HG03135 (cell line): Measurements from ENCODE around the gene MIER1.

Source experiments
- ATAC-seq: cut with Tn5 transposase; IDR thresholded peaks from one replicate; pipeline ENCODE4 v1.9.1; 2021; ENCODE audit warnings: mild to moderate bottlenecking, moderate library complexity; ENCODE audit not compliant: unreplicated experiment

MIER1 gene

DNA sequence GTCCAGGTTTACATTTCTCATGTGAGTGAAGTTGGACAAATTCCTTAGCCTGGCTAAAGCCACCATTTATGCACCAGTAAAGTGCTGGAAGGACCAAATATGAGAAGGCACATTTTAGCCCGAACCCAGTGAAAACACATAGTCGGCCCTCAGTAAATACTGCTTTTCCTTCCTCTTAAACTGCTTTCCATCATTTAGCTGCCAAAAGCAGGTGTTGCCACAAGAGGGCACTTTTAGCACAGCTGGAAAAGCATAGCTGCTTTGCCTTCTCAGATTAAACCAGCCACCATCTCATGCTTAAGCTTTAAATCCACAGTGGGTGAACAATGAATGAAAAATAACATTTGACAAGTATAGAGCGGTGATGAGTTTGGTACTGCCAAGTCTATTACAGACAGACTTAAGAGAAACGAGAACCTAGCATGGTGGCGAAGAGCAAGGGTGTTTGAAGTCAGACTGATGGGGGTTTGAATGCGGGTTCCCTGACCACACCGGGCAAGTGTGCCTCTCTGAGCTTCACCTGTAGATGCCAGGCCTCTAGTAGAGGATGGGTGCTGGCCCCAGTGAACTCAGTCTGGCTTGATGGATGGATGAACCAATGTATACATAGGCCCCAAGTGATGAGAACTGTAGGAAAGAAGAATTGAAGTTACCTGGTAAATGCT, 71.4 kb downstream of the MIER1 start:
- ATAC-seq: peak; percentile 78

DNA sequence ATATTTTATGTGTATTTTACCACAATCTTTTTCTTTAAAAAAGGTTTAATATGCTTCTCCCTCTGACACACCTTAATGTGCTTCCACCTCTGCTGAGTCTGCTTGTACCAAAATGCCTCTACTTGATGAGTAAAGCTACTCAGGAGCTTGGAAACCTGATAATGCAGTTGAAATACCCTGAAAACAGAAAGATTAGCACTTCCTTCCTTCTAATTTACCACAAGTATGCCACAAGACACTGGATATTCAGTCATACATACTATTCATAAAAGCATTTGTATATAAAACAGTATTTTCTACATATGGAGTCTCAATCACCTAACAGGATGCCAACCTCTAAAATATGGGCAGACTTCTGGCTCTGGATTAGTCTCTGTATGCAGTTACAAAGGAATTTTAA, 74.2 kb downstream of the MIER1 start:
- ATAC-seq: no peak

DNA sequence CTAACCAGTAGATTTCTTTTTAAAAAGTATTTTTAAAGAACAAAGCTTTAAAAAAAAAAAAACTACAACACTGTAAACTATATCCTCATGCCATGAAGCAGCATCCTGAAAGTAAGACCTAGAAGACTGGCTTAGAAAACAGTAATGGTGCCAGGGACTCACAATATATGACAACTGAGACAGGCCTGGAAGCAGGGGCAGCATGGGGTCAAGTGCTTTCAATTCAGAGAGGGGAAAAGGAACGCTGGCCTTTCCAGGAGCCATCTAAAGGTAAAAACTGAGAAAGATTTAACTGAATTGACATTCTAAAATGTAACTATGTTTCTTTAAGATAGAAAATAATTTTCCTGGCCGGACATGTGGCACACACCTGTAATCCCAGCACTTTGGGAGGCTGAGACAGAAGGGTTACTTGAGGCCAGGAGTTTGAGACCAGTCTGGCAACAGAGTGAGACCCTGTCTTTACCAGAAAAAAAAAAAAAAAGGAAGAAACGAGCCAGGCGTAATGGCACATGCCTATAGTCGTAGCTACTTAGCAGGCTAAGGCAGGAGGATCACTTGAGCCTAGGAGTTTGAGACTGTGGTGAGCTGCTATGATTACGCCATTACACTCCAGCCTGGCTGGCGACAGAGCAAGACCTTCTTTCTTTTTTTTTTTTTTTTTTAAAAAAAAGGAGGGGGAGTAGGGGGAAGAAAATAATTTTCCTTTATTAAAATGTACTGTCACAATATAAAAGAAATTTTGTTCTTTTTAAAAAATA, 75.0 kb downstream of the MIER1 start:
- ATAC-seq: no peak

DNA sequence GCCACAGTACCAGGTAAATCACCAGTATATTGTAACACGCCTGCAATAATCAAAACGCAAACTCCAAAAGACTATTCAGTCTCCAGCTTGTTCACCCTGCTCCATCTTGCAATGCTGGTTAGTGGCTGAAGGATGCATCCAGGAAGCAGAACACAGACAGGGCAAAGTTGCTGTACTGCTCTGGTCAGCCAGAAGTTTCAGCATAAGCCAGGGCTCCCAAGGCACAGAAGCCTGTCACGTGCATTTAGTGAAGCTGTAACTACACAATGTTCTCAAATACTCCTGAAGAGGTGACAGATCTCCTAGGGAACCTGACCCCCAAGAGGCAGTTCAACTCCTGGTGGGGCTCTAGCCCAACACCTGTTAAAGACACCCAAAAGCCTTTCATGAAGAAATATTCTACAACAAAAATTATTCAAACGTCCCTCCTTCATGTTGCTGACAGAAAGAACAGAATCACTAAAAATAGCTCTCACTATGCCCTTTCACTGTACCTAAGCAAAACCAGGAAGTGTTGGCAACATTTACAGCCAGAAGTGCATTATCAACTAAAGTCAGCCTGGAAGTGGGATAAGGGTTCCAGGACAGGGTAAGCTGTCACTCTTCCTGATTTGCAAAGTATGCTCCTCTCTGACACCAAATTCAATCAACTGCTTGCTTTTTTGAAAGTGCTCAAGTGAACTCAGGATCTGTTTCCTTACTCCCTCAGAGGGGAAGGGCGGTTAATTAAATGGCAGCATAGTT, 77.1 kb downstream of the MIER1 start:
- ATAC-seq: no peak

DNA sequence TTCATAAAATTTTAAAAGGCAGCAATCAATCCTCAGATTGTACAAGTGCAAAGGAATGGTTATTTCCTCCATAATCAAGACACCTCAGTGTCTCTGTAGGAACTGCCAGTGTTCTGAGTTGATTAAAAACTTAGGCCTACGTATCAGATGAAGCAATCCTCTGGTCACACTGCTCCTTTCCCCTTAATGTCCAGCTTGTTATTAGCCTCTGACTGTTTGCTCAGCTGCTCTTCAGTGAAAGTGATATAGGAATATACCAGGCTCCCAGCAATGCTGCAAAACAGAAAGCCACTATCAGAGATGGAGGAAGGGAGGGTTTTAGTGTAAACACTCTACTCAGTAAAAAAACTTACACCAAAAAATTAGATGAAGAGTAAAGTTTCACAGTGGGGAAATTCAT, 79.4 kb downstream of the MIER1 start:
- no peak for ATAC-seq

DNA sequence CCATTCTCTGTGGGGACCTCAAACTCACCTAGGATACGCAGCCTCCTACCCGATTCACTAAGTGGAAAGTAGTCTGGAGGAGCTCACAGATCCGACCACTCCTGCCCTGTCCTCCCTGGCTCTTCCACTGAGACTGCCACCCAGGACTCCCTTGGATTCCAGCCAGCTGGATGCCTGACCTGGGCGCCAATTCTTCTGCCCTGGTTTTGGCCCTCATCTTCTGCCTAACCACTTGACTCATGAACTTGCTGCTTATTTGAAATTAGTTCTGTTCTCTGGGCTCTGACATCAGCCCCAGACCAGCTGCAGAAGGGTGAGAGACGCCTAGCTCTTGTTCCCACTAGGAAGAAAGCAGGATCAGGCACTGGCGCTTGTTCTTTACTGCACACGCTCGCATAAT, 80.3 kb downstream of the MIER1 start:
- no peak for ATAC-seq

DNA sequence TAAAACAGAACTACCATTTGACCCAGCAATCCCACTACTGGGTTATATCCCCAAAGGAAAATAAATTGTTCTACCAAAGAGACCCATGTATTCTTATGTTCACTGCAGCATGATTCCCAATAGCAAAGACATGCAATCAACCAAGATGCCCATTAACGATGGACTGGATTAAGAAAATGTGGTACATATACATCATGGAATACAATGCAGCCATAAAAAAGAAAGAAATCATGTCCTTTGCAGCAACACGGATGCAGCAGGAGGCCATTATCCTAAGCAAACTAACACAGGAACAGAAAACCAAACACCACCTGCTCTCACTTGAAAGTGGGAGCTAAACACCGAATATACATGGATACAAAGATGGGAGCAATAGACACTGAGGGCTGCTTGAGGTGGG, 85.0 kb downstream of the MIER1 start:
- no peak for ATAC-seq

DNA sequence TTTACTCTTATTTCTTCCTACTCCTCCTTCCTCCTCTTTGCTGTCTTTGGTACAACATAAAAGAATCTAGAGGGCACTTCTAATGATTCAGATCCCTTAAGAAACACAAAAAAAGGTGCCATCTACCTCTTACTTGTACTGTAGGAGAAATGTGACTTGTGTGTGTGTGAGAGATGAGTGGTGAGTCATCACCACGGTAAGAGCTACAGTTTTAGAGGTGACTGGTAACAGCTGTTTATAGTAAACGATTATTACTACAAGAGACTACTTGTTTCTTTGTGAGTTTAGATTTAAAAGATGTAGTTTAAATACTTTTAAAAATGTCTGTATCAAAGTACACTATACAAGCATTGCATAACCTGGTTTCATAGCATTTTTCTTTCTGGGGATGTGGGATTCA, 88.8 kb downstream of the MIER1 start:
- ATAC-seq: no peak

DNA sequence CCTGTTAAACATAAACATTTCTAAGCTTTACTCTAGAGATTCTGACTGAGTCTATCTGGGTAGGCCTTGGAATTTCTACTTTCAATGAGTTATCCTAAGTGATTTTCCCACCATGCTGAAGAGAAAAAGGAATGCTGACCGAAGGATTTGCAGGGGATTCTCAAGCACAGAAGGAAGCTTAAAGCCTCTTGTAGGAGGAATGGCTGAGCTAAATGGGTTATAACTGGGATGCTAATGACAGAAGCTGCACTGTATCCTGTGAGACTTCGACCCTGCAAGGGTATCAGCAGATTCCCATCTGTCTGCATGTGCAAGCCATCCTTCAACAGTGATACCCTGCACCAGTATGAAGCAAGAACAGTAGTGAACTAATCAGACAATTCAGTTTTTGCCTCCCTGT, 93.8 kb downstream of the MIER1 start:
- no peak for ATAC-seq

DNA sequence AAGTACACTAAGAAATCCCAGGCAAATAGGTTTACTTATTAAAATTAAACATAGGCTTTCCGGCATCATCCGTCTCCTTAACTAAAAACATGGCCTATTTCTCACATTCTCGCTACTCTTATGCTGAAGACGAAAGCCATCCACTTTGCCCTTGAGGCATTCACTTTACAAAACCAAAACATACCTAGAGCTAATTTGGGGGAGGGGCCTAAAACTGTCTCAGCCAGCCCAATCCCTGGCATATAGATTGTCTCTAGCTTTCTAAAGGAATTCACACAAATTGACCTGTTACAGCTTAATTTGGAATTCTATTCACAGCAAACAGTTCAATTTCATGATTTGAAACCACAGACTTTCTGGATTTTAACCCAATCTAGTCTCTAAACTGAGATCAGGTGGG, 94.3 kb downstream of the MIER1 start:
- no peak for ATAC-seq

DNA sequence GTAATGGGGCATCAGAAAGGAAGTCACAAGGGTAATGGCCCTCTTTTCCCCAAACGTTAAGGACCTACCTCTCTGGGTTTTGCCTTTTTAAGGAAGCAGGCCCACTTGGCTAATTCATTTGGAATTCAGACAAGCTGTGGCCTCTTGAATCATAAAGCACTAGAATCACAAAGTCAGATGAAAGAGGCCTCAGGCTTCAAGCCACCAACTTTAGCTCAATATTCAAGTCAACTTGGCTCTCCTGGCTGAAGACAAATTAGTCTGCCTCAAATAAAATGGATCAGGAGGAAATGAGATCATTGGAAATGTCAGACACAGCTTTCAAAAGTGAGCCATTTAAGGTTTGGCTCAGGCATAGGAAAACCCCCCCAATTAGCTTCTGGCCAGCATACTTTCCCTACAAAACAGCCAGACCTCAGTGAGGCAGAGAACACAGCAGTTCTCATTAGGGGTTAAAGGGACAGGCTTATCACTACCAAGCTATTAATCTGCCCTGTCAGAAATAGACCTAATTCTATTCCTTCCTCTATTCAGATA, 94.9 kb downstream of the MIER1 start:
- no peak for ATAC-seq

DNA sequence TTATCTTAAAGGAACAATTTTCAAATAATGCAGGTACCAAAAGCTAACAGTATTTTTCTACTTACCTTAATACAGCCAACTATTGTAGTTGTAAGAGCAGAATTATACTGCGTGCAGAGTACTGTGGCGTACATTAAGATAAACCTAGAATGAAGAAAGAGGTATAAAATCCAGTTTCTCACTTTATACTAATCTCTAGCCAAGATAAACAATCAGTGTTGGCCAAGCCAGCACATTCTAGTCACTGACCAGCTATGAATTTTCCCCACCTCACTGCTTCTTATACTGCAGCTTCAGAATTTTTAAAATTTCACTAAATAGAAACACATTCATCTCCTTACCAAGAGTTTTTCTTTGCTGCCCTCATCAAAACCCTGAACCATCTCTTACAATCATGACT, 95.5 kb downstream of the MIER1 start:
- no peak for ATAC-seq

DNA sequence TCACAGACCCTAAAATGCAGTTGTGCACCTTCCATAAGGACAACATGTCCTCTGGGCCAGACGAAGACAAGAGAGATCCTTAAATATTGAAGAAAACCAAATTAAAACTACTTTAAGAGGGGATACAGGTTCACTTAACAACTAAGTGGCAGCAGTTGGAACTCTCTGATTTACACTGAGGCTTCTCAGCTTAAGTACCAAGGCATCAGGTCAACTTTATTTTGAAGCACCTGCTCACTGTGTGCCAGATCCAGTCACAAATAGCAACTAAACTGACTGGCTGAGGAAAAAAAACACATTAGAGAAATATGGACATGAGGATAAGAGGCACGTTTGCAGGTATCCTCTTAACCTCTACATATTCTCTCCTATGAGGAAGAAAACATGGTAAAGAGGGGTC, 96.0 kb downstream of the MIER1 start:
- ATAC-seq: no peak

DNA sequence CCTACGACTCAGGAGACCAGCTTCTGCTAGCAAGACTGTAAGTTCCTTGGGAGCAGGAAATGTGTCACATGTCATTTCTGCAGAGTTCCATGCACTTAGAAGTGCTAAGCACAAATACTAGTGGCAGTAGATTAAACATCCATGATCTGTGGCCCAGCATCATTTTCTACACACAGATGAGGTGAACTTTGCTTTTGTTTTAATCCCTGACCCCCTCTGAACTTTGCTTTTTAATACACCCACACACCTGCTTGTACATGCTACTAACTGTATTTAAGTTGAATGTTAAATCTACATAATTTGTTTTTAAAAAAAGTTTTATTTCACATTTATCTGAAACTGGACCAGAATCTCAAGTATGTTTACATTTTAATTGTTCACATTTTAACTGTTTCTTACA, 104.7 kb downstream of the MIER1 start:
- no peak for ATAC-seq

DNA sequence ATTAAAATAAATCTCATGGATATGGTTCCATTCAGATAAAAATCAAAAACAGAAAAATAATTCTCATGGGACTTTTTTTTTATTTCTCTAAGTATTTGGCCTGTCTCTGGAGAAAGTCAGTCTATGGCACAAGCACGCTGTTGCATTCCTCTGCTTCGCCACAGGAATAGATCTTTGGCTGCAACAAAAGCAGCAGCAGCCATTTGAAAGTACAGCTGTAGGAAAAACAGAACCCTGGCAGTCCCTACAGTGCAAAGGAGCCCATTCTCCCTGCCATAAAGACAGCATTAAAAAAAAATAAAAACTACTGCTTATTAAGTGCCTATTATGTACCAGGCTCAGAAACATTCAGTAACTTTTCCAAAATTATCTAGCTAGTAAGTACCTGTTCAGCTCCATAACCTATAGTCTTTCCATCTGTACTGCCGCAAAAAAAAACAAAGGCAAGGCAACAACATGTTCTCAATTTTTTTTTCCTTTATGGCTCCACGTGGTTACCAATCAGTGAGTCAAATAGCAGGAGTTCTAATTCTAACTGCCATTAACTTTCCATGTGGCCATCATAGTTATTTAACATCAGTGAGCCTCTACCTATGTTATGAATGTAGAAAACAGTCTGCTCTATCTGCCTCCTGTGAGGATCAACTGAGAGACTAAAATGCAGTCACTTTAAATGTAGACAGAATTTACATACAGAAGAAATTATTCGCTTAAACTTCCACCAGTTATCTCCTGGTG, 106.5 kb downstream of the MIER1 start:
- no peak for ATAC-seq

DNA sequence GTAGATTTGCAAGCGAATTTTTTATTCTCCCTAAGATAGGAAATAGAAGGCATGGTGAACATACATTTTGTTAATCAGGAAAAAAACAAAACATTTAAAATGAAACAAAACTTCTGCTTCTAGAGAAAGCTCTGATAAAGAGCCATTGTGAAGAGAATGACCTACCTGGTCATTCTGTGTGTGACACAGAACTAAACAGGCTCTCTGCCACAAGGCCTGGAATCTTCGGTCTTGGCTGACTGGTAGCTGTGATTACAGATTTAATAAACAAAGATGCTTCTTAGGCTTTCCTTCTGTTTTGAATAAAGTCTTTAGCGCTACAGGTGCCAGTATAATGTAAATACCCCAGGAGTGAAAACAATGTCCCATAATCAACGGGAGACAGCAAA, 107.1 kb downstream of the MIER1 start:
- no peak for ATAC-seq
